Measurements from ENCODE around the gene ATG7. TPM values are rescaled to one million over a fixed set of nuclear protein-coding genes. Genes with fewer than 3 reads are reported as not detected.

Gene ATG7
- total and polyA plus RNA-seq, 4 experiments from 2014 or later = 16.9 to 32.8 (median 27.8) TPM

DNA sequence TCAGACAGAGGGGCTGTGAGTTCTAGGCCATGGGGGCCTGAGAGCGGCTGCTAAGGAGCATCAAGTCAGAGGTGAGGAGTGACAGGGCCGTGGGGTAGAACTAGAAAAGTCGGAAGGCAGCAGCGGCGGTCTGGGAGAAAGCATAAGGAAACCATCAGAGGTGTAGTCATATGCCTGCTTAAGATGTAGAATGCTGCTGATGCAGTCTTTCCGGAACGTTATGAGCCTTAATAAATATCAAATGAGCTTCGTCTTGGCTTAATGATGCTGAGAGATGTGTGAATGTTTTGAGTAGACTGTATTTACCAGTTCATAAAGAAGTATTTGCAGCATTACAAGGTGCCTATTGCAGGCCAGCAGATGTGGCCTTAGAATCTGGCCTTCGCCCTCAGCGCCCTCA is 15.2 kb downstream of the ATG7 start:
- no peak overlapping the region for H3K27ac ChIP-seq (ENCODE audit: low read depth, low read length)
- Mint-ChIP-seq H3K9me3 (no peaks in the 10 kb centered on the region), H3K4me1 (peaks cover 39 to 60% (median 50%) of the 10 kb centered on the region in 4 donors), H3K27me3 (no peaks in the 10 kb centered on the region), H3K27ac (peak overlapping the region in 6 of 7 donors; percentile 6 to 85 (median 72)), H3K4me3 (no peak overlapping the region), H3K36me3 (peaks cover 24 to 29% of the 10 kb centered on the region in 2 donors)
- H3K36me3 ChIP-seq (ENCODE audit: insufficient read depth, low read length) = peaks cover under 1% of the 10 kb centered on the region
- no peak for DNase-seq
- H3K9me3 ChIP-seq (ENCODE audit: control insufficient read depth in 1 of 2, low read length in 2 of 2) = no peaks in the 10 kb centered on the region
- ChIA-PET POLR2A (ENCODE audit: partially characterized antibody) (interaction anchor here (4.8 kb wide), 1 partner anchor 14 kb away, joined by 61 read pairs; the partner anchor contains the start of gene ATG7), CTCF (ENCODE audit: partially characterized antibody) (no interaction called here)
- no peaks in the 10 kb centered on the region for H3K27me3 ChIP-seq (ENCODE audit: insufficient read depth, low read length)
- no peak overlapping the region for H3K4me3 ChIP-seq (ENCODE audit: low read length in 2 of 2)
- intact Hi-C loops (cut with micrococcal nuclease) = no loop called here
- H3K4me1 ChIP-seq (ENCODE audit: insufficient read depth, low read length) = peaks cover 47% of the 10 kb centered on the region

DNA sequence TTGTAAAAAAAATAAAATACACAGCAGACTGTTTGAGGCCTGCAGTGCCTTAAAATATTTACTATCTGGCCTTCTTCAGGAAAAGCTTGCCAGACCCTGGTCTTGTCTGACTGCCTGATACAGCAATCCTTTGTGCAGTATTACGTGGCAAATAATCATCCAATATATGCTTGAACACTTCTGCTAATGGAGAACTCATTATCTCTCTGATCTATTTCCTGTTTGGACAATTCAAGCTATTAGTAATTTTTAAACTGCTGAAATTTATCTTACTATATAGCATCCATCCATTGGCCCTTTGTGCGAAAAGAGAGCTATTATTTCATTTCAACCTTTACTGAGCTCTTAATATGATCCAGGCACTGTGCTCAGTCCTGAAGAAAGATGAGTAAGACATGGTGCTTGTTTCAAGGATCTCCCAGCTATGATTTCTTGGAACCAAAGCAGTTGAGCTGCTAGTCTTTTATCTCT is 15.9 kb downstream of the ATG7 start:
- no peaks in the 10 kb centered on the region for H3K9me3 Mint-ChIP-seq
- H3K27ac Mint-ChIP-seq = peak overlapping the region in 5 of 7 donors; percentile 14 to 98 (median 38)
- no peaks in the 10 kb centered on the region for H3K9me3 ChIP-seq (ENCODE audit: control insufficient read depth in 1 of 2, low read length in 2 of 2)
- H3K27ac ChIP-seq (ENCODE audit: low read depth, low read length) = no peak overlapping the region
- H3K27me3 ChIP-seq (ENCODE audit: insufficient read depth, low read length) = no peaks in the 10 kb centered on the region
- no peaks in the 10 kb centered on the region for H3K27me3 Mint-ChIP-seq
- CTCF ChIA-PET (ENCODE audit: partially characterized antibody) = interaction anchor here (1.0 kb wide), 1 partner anchor 52 kb away, joined by 4 read pairs; no protein-coding TSS in a partner anchor
- H3K4me1 Mint-ChIP-seq = peaks cover 39 to 65% (median 51%) of the 10 kb centered on the region in 4 donors
- H3K36me3 Mint-ChIP-seq = peaks cover 23 to 27% of the 10 kb centered on the region in 2 donors
- no peaks in the 10 kb centered on the region for H3K36me3 ChIP-seq (ENCODE audit: insufficient read depth, low read length)
- POLR2A ChIA-PET (ENCODE audit: partially characterized antibody) = interaction anchor here (4.8 kb wide), 1 partner anchor 15 kb away, joined by 61 read pairs; the partner anchor contains the start of gene ATG7
- H3K4me3 ChIP-seq (ENCODE audit: low read length in 2 of 2) = no peak overlapping the region
- H3K4me3 Mint-ChIP-seq = no peak overlapping the region
- no peak for DNase-seq
- peaks cover 47% of the 10 kb centered on the region for H3K4me1 ChIP-seq (ENCODE audit: insufficient read depth, low read length)
- intact Hi-C loops (cut with micrococcal nuclease) = no loop called here

- peak overlapping the region; percentile 11 for H3K27ac ChIP-seq (ENCODE audit: low read depth, low read length)
- Mint-ChIP-seq H3K9me3 (no peaks in the 10 kb centered on the region), H3K27ac (peak overlapping the region; percentile 54 to 98 (median 85)), H3K4me1 (peaks cover 39 to 65% (median 51%) of the 10 kb centered on the region in 4 donors), H3K4me3 (peak overlapping the region in 5 of 8 donors; percentile 6 to 45 (median 25)), H3K36me3 (peaks cover 17 to 19% of the 10 kb centered on the region in 2 donors), H3K27me3 (no peaks in the 10 kb centered on the region)
- ChIA-PET CTCF (ENCODE audit: partially characterized antibody) (interaction anchor here (1.0 kb wide), 1 partner anchor 53 kb away, joined by 4 read pairs; no protein-coding TSS in a partner anchor), POLR2A (ENCODE audit: partially characterized antibody) (interaction anchor here (1.1 to 4.8 kb wide), 2 partner anchors 10 to 16 kb away, joined by 4 to 61 read pairs; partner anchors contain the start of gene ATG7)
- no peak for DNase-seq
- no peaks in the 10 kb centered on the region for H3K27me3 ChIP-seq (ENCODE audit: insufficient read depth, low read length)
- no peak overlapping the region for H3K4me3 ChIP-seq (ENCODE audit: low read length in 2 of 2)
- H3K36me3 ChIP-seq (ENCODE audit: insufficient read depth, low read length) = no peaks in the 10 kb centered on the region
- H3K4me1 ChIP-seq (ENCODE audit: insufficient read depth, low read length) = peaks cover 47% of the 10 kb centered on the region
- H3K9me3 ChIP-seq (ENCODE audit: control insufficient read depth in 1 of 2, low read length in 2 of 2) = no peaks in the 10 kb centered on the region
- intact Hi-C loops (cut with micrococcal nuclease) = no loop called here
These were observed 16.8 kb downstream of the ATG7 start for GRCh38 chr3:11288786-11289637.

GRCh38 chr3:11289864-11290263 is 17.7 kb downstream of the ATG7 start:
- peaks cover 39 to 65% (median 51%) of the 10 kb centered on the region in 4 donors for H3K4me1 Mint-ChIP-seq
- H3K9me3 Mint-ChIP-seq = no peaks in the 10 kb centered on the region
- no peak for DNase-seq
- Histone ChIP-seq H3K4me1 (ENCODE audit: insufficient read depth, low read length) (peaks cover 47% of the 10 kb centered on the region), H3K27ac (ENCODE audit: low read depth, low read length) (peak overlapping the region; percentile 11), H3K4me3 (ENCODE audit: low read length in 2 of 2) (no peak overlapping the region), H3K9me3 (ENCODE audit: control insufficient read depth in 1 of 2, low read length in 2 of 2) (no peaks in the 10 kb centered on the region), H3K36me3 (ENCODE audit: insufficient read depth, low read length) (no peaks in the 10 kb centered on the region), H3K27me3 (ENCODE audit: insufficient read depth, low read length) (no peaks in the 10 kb centered on the region)
- H3K36me3 Mint-ChIP-seq = peaks cover 15 to 16% of the 10 kb centered on the region in 2 donors
- POLR2A ChIA-PET (ENCODE audit: partially characterized antibody) = interaction anchor here (0.7 to 4.8 kb wide), 3 partner anchors 11 to 1891 kb away, joined by 4 to 61 read pairs (median 4); partner anchors contain the start of gene ATG7
- H3K27ac Mint-ChIP-seq = peak overlapping the region; percentile 54 to 98 (median 88)
- intact Hi-C loops (cut with micrococcal nuclease) = loop anchor here (2.0 to 5.0 kb wide), 2 partner anchors 17 to 38 kb away; partner anchors contain the start of gene ATG7
- peak overlapping the region in 1 of 8 donors; percentile 2 for H3K4me3 Mint-ChIP-seq
- H3K27me3 Mint-ChIP-seq = no peaks in the 10 kb centered on the region
- CTCF ChIA-PET (ENCODE audit: partially characterized antibody) = interaction anchor here (1.5 to 2.3 kb wide), 2 partner anchors 17 to 45 kb away, joined by 4 to 12 read pairs; no protein-coding TSS in a partner anchor

DNA sequence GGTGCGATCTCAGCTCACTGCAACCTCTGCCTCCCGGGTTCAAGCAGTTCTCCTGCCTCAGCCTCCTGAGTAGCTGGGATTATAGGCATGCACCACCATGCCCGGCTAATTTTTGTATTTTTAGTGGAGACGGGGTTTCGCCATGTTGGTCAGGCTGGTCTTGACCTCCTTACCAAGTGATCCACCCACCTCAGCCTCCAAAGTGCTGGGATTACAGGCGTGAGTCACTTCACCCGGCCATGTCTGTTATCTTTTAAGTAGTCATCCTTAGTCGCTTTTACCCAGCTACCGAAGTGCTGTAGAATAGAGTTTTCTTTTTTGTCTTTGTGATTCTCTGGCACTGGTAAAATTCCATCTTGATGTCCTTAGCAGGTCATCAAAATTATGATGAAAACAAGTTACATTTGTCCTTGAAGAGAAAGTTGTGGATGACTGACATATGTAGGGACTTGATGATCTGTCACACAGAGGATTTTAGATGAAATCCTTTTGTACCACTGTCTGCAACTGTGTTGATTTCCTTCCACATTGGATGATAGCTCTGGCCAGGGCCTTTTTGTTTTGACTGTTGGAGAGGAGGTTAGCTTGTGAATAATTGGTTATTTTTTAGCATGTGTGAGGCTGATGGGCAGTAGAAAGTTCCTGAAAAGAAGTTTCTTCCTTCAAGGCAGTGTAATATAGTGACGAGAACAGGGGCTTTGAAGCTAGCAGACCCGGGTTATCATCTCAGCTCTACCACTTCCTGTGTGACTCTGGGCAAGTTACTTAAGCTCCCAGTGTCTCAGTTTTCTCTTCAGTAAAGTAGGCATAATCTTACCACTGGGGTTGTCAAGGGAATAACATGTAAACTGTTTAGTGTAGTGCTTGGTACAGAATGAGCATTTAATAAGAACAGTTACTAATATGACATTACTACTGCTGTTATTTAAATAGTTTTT is 18.8 kb downstream of the ATG7 start:
- peaks cover 41 to 62% (median 49%) of the 10 kb centered on the region in 4 donors for H3K4me1 Mint-ChIP-seq
- peak overlapping the region in 1 of 2 donors; percentile 14 for H3K4me3 ChIP-seq (ENCODE audit: low read length in 2 of 2)
- intact Hi-C loops (cut with micrococcal nuclease) = loop anchor here (2.0 to 5.0 kb wide), 2 partner anchors 18 to 39 kb away; partner anchors contain the start of gene ATG7
- peak overlapping the region; percentile 85 to 98 (median 92) for H3K27ac Mint-ChIP-seq
- ChIA-PET POLR2A (ENCODE audit: partially characterized antibody) (interaction anchor here (0.9 to 4.8 kb wide), 4 partner anchors 9 to 352 kb away, joined by 3 to 61 read pairs (median 3); partner anchors contain the start of genes ATG7 and VGLL4), CTCF (ENCODE audit: partially characterized antibody) (interaction anchor here (0.9 to 2.3 kb wide), 6 partner anchors 8 to 50 kb away, joined by 3 to 12 read pairs (median 4); partner anchors contain the start of gene ATG7)
- H3K9me3 Mint-ChIP-seq = no peaks in the 10 kb centered on the region
- H3K9me3 ChIP-seq (ENCODE audit: control insufficient read depth in 1 of 2, low read length in 2 of 2) = no peaks in the 10 kb centered on the region
- DNase-seq = peak; percentile 47 to 67 (median 57)
- H3K4me1 ChIP-seq (ENCODE audit: insufficient read depth, low read length) = peaks cover 47% of the 10 kb centered on the region
- no peaks in the 10 kb centered on the region for H3K27me3 Mint-ChIP-seq
- peak overlapping the region; percentile 18 for H3K27ac ChIP-seq (ENCODE audit: low read depth, low read length)
- H3K36me3 Mint-ChIP-seq = peaks cover 11 to 13% of the 10 kb centered on the region in 2 donors
- peak overlapping the region in 7 of 8 donors; percentile 49 to 74 (median 61) for H3K4me3 Mint-ChIP-seq
- H3K27me3 ChIP-seq (ENCODE audit: insufficient read depth, low read length) = no peaks in the 10 kb centered on the region
- H3K36me3 ChIP-seq (ENCODE audit: insufficient read depth, low read length) = no peaks in the 10 kb centered on the region

DNA sequence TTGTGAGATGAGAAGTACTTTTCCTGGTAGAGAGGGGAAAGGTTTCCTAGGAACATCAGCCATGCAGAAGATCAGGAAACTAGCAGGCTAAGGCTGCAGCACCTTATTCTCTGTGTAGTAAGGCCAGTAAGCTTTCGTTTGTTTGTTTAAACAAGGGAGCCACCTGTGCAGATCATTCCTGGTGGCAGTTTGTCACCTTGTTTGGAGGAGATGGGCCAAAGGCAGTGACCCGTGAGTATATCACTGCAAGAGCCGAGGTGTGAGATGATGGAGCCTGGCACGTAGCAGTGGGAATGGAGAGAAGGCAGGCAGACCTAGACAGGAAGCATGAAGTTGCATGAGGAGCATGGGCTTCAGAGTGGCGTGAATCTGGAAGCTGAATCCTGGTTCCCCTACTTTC is 19.6 kb downstream of the ATG7 start:
- ChIA-PET CTCF (ENCODE audit: partially characterized antibody) (interaction anchor here (0.9 to 2.3 kb wide), 5 partner anchors 9 to 51 kb away, joined by 3 to 12 read pairs (median 3); partner anchors contain the start of gene ATG7), POLR2A (ENCODE audit: partially characterized antibody) (interaction anchor here (0.9 to 4.8 kb wide), 2 partner anchors 10 to 19 kb away, joined by 3 to 61 read pairs; partner anchors contain the start of gene ATG7)
- Mint-ChIP-seq H3K9me3 (no peaks in the 10 kb centered on the region), H3K27ac (peak overlapping the region; percentile 85 to 98 (median 92)), H3K36me3 (peaks cover 8 to 11% of the 10 kb centered on the region in 2 donors), H3K4me1 (peaks cover 42 to 57% (median 50%) of the 10 kb centered on the region in 4 donors), H3K27me3 (no peaks in the 10 kb centered on the region), H3K4me3 (peak overlapping the region in 7 of 8 donors; percentile 14 to 74 (median 61))
- Histone ChIP-seq H3K36me3 (ENCODE audit: insufficient read depth, low read length) (no peaks in the 10 kb centered on the region), H3K4me3 (ENCODE audit: low read length in 2 of 2) (peak overlapping the region in 1 of 2 donors; percentile 14), H3K9me3 (ENCODE audit: control insufficient read depth in 1 of 2, low read length in 2 of 2) (no peaks in the 10 kb centered on the region), H3K27me3 (ENCODE audit: insufficient read depth, low read length) (no peaks in the 10 kb centered on the region), H3K27ac (ENCODE audit: low read depth, low read length) (peak overlapping the region; percentile 18), H3K4me1 (ENCODE audit: insufficient read depth, low read length) (peaks cover 47% of the 10 kb centered on the region)
- no peak for DNase-seq
- intact Hi-C loops (cut with micrococcal nuclease) = loop anchor here (2.0 to 5.0 kb wide), 2 partner anchors 19 to 40 kb away; partner anchors contain the start of gene ATG7
